Gastroesophageal sphincter (tissue), 3 donors: Measurements from ENCODE around the gene MFNG.

ENCODE experiments used
- CTCF ChIP-seq, 4 experiments: fragments of 200-600 bp in 2 of 4; fragments of 450-650 bp in 2 of 4; sonication (generic) in 1 of 4; IDR thresholded peaks; one replicate each; pipeline ENCODE4 v1.5.1; 2017 to 2019; ENCODE audit warnings: antibody characterized with exemption in 4 of 4, mild to moderate bottlenecking in 2 of 4, moderate library complexity in 2 of 4
- EP300 ChIP-seq: sonication (generic); formaldehyde crosslinking; IDR thresholded peaks from one replicate; pipeline ENCODE4 v1.6.1; 2017; ENCODE audit warnings: antibody characterized with exemption, mild to moderate bottlenecking
- POLR2A ChIP-seq, 2 donors: fragments of 450-650 bp; IDR thresholded peaks; one replicate each; pipeline ENCODE4 v1.6.1; 2017; ENCODE audit warnings: antibody characterized with exemption in 2 of 2, mild to moderate bottlenecking in 2 of 2, moderate library complexity in 1 of 2

- TF ChIP-seq CTCF (IDR thresholded peaks at IDR 0.05) (no peak), POLR2A (IDR thresholded peaks at IDR 0.05) (no peak), EP300 (no peak)
Observed at GRCh38 chr22:37499789-37500540, 13.8 kb upstream of the MFNG start.
